Esophagus squamous epithelium (tissue), 5 donors: ENCODE results near the gene ARPC5. TPM values are rescaled to one million over a fixed set of nuclear protein-coding genes. Genes with fewer than 3 reads are reported as not detected.

ENCODE experiments used
- DNase-seq: peaks from one replicate; lab custom pipeline; 2025; lab: John Stamatoyannopoulos, UW
- H3K27ac ChIP-seq, 4 donors: fragments of 200-600 bp; sonication (generic); one replicate each; pipeline ENCODE4 v1.5.1; 2016 to 2019; ENCODE audit warnings: mild to moderate bottlenecking in 1 of 4
- H3K27me3 ChIP-seq, 4 donors: fragments of 200-600 bp; sonication (generic); 1 replicate in 3 of 4; 2 replicates in 1 of 4; pipeline versions ENCODE4 v1.5.1 to v1.6.0; 2017 to 2021; ENCODE audit warnings: antibody characterized with exemption in 1 of 4
- H3K36me3 ChIP-seq, 3 donors: fragments of 200-600 bp; sonication (generic); one replicate each; pipeline ENCODE4 v1.5.1; 2016 to 2019
- H3K4me1 ChIP-seq, 3 donors: fragments of 200-600 bp; sonication (generic); one replicate each; pipeline ENCODE4 v1.5.1; 2017 to 2019
- H3K4me3 ChIP-seq, 4 donors: fragments of 200-600 bp; sonication (generic); 1 replicate in 3 of 4; 2 replicates in 1 of 4; pipeline ENCODE4 v1.5.1; 2016 to 2019; ENCODE audit warnings: mild to moderate bottlenecking in 2 of 4, moderate library complexity in 1 of 4
- H3K9me3 ChIP-seq, 3 donors: fragments of 200-600 bp; sonication (generic); one replicate each; pipeline ENCODE4 v1.5.1; 2016 to 2019
- CTCF ChIP-seq, 6 experiments: fragments of 450-650 bp in 4 of 6; fragments of 200-600 bp in 2 of 6; sonication (generic) in 2 of 6; IDR thresholded peaks; one replicate each; pipeline ENCODE4 v1.5.1; 2016 to 2019; ENCODE audit warnings: antibody characterized with exemption in 6 of 6, mild to moderate bottlenecking in 4 of 6, moderate library complexity in 4 of 6
- POLR2A ChIP-seq, 4 donors: fragments of 450-650 bp; IDR thresholded peaks; one replicate each; pipeline ENCODE4 v1.6.1; 2017; ENCODE audit warnings: antibody characterized with exemption in 4 of 4, mild to moderate bottlenecking in 4 of 4, moderate library complexity in 3 of 4
- WGBS, 2 donors: methylation state at CpG; one replicate each; pipeline ENCODE4 v1.1.5; 2018; 5-methylcytosine and 5-hydroxymethylcytosine counted together
- intact Hi-C: fragments of 100-400 bp; cut with DNase I; formaldehyde crosslinking; loops from one replicate; pipeline ENCODE4 v1.15.0; 2022
- total RNA-seq, 4 donors: library from RNA; depleted of rRNA; stranded (reverse); fragments of >200 nt; gene quantifications; one replicate each; pipeline ENCODE4 v1.1.0, GENCODE V29; 2016
- donor health status: DM: yes; HTN: yes; CAD: no.

The ARPC5 gene
- total RNA-seq, 4 donors from 2014 or later: 90.2 to 136 (median 102) TPM

GRCh38 chr1:183583466-183583865 lies 52.1 kb downstream of the ARPC5 start:
- H3K4me3 ChIP-seq: no peak overlapping the region
- 60 to 62% methylated on average over 6 of the region's 6 CpGs for WGBS, 2 donors
- no peaks in the 10 kb centered on the region for H3K9me3 ChIP-seq
- no peaks in the 10 kb centered on the region for H3K27me3 ChIP-seq
- intact Hi-C loops: no loop called here
- H3K4me1 ChIP-seq: peaks cover 0 to 8% (median 0%) of the 10 kb centered on the region in 3 donors
- TF ChIP-seq POLR2A (IDR thresholded peaks at IDR 0.05) (no peak), CTCF (IDR thresholded peaks at IDR 0.05) (no peak)
- H3K36me3 ChIP-seq: no peaks in the 10 kb centered on the region
- peak overlapping the region in 1 of 4 donors; percentile 74 for H3K27ac ChIP-seq
- no peak for DNase-seq

GRCh38 chr1:183582021-183582713 lies 53.4 kb downstream of the ARPC5 start:
- Histone ChIP-seq H3K9me3 (no peaks in the 10 kb centered on the region), H3K36me3 (no peaks in the 10 kb centered on the region), H3K4me3 (no peak overlapping the region), H3K4me1 (peaks cover 0 to 8% (median 0%) of the 10 kb centered on the region in 3 donors), H3K27me3 (no peaks in the 10 kb centered on the region), H3K27ac (peak overlapping the region in 1 of 4 donors; percentile 74)
- DNase-seq: no peak
- TF ChIP-seq POLR2A (IDR thresholded peaks at IDR 0.05) (no peak), CTCF (IDR thresholded peaks at IDR 0.05) (no peak)
- intact Hi-C loops: no loop called here
- 86 to 87% methylated on average over 9 to 12 of the region's 12 CpGs for WGBS, 2 donors

- Histone ChIP-seq H3K27me3 (no peaks in the 10 kb centered on the region), H3K4me1 (peaks cover 0 to 11% (median 0%) of the 10 kb centered on the region in 3 donors), H3K4me3 (no peak overlapping the region), H3K9me3 (no peaks in the 10 kb centered on the region), H3K36me3 (no peaks in the 10 kb centered on the region), H3K27ac (peak overlapping the region in 2 of 4 donors; percentile 36 to 54)
- 32 to 66% methylated on average over 5 to 8 of the region's 8 CpGs for WGBS, 2 donors
- no peak for DNase-seq
- intact Hi-C loops: no loop called here
- TF ChIP-seq CTCF (IDR thresholded peaks at IDR 0.05): no peak
- TF ChIP-seq POLR2A (IDR thresholded peaks at IDR 0.05): no peak
Measured at GRCh38 chr1:183580281-183580682, 55.3 kb downstream of the ARPC5 start.

- Histone ChIP-seq H3K4me1 (peaks cover 0 to 11% (median 0%) of the 10 kb centered on the region in 3 donors), H3K9me3 (no peaks in the 10 kb centered on the region), H3K27ac (peak overlapping the region in 2 of 4 donors; percentile 3 to 6), H3K36me3 (no peaks in the 10 kb centered on the region), H3K4me3 (no peak overlapping the region), H3K27me3 (no peaks in the 10 kb centered on the region)
- intact Hi-C loops: no loop called here
- no peak for TF ChIP-seq CTCF (IDR thresholded peaks at IDR 0.05)
- TF ChIP-seq POLR2A (IDR thresholded peaks at IDR 0.05): no peak
- WGBS, 2 donors: no CpG with 5 or more reads among the region's 2 CpGs
- DNase-seq: no peak
Measured at GRCh38 chr1:183578856-183579255, 56.7 kb downstream of the ARPC5 start.

GRCh38 chr1:183577897-183578465 lies 57.6 kb downstream of the ARPC5 start:
- H3K4me1 ChIP-seq: peaks cover 0 to 11% (median 0%) of the 10 kb centered on the region in 3 donors
- WGBS, 2 donors: 82 to 89% methylated on average over 7 of the region's 7 CpGs
- H3K27me3 ChIP-seq: no peaks in the 10 kb centered on the region
- no peaks in the 10 kb centered on the region for H3K36me3 ChIP-seq
- DNase-seq: no peak
- TF ChIP-seq POLR2A (IDR thresholded peaks at IDR 0.05) (no peak), CTCF (IDR thresholded peaks at IDR 0.05) (no peak)
- H3K9me3 ChIP-seq: no peaks in the 10 kb centered on the region
- H3K27ac ChIP-seq: peak overlapping the region in 1 of 4 donors; percentile 44
- intact Hi-C loops: no loop called here
- no peak overlapping the region for H3K4me3 ChIP-seq
